Keratinocyte (primary cell): ENCODE measurements around the gene MYO16. TPM values are rescaled to one million over a fixed set of nuclear protein-coding genes. Genes with fewer than 3 reads are reported as not detected.

Experiments
- DNase-seq: peaks from one replicate; pipeline ENCODE4 v3.0.0-alpha.2; 2011; ENCODE audit warnings: low read depth, missing footprints, low spot score
- FAIRE-seq: peaks from 2 replicates; lab custom pipeline; 2011; peaks lifted over from hg19 to GRCh38; lab: Jason Lieb, UNC
- H2AFZ ChIP-seq: 2 replicates; pipeline ENCODE4 v1.6.0; 2012; ENCODE audit warnings: low read length, control low read depth, inconsistent platforms; ENCODE audit not compliant: control insufficient read depth
- H3K27ac ChIP-seq: 2 replicates; pipeline ENCODE4 v1.5.1; 2011; ENCODE audit warnings: low read length; ENCODE audit not compliant: control insufficient read depth, insufficient read depth
- H3K27me3 ChIP-seq: 3 replicates; pipeline ENCODE4 v1.6.0; 2011; ENCODE audit warnings: low read length; ENCODE audit not compliant: control insufficient read depth, insufficient read depth; ENCODE audit errors: extremely low read depth
- H3K36me3 ChIP-seq, 2 experiments: 2 replicates in 1 of 2; 3 replicates in 1 of 2; pipeline ENCODE4 v1.5.1; 2011; ENCODE audit warnings: low read length in 2 of 2, mild to moderate bottlenecking in 1 of 2; ENCODE audit not compliant: control insufficient read depth in 2 of 2, insufficient read depth in 2 of 2; ENCODE audit errors: extremely low read depth in 1 of 2
- H3K4me1 ChIP-seq: 3 replicates; pipeline ENCODE4 v1.5.1; 2011; ENCODE audit warnings: low read length; ENCODE audit not compliant: control insufficient read depth, insufficient read depth; ENCODE audit errors: extremely low read depth
- H3K4me2 ChIP-seq: 3 replicates; pipeline ENCODE4 v1.6.0; 2011; ENCODE audit warnings: low read depth, low read length; ENCODE audit not compliant: control insufficient read depth, insufficient read depth; ENCODE audit errors: extremely low read depth
- H3K4me3 ChIP-seq, 3 experiments: fragments of 200-600 bp in 1 of 3; sonication (generic) in 1 of 3; 2 replicates in 2 of 3; 3 replicates in 1 of 3; pipeline ENCODE4 v1.5.1; 2011 to 2016; ENCODE audit warnings: low read length in 3 of 3, mild to moderate bottlenecking in 3 of 3, control low read depth in 2 of 3, inconsistent platforms in 1 of 3, low read depth in 1 of 3, mixed read lengths in 1 of 3, mixed run types in 1 of 3, moderate library complexity in 1 of 3; ENCODE audit not compliant: control insufficient read depth in 2 of 3, insufficient read depth in 2 of 3; ENCODE audit errors: extremely low read depth in 1 of 3
- H3K79me2 ChIP-seq: 2 replicates; pipeline ENCODE4 v1.6.0; 2012; ENCODE audit warnings: low read length; ENCODE audit not compliant: control insufficient read depth, insufficient read depth
- H3K9ac ChIP-seq: 3 replicates; pipeline ENCODE4 v1.6.0; 2011; ENCODE audit warnings: low read length; ENCODE audit not compliant: control insufficient read depth, insufficient read depth; ENCODE audit errors: extremely low read depth
- H3K9me1 ChIP-seq: 3 replicates; pipeline ENCODE4 v1.6.0; 2011; ENCODE audit warnings: low read length; ENCODE audit not compliant: control insufficient read depth, insufficient read depth; ENCODE audit errors: extremely low read depth
- H3K9me3 ChIP-seq: 2 replicates; pipeline ENCODE4 v1.5.1; 2012; ENCODE audit warnings: low read depth, low read length; ENCODE audit not compliant: control insufficient read depth
- H4K20me1 ChIP-seq: 3 replicates; pipeline ENCODE4 v1.6.0; 2011; ENCODE audit warnings: low read length; ENCODE audit not compliant: control insufficient read depth, insufficient read depth; ENCODE audit errors: extremely low read depth
- EZH2 ChIP-seq: IDR thresholded peaks from one replicate; pipeline ENCODE4 v1.6.1; 2012; ENCODE audit warnings: inconsistent platforms, mild to moderate bottlenecking, low read length, moderate library complexity
- dilution Hi-C: fragments of 300-500 bp; cut with MboI; formaldehyde crosslinking; loops from one replicate; pipeline ENCODE4 v1.7.0; 2020; ENCODE audit warnings: low sequenced_read_pairs; ENCODE audit not compliant: extremely low pct_ligation_motif_present
- polyA plus RNA-seq, 5 experiments: library from polyadenylated mRNA; depleted of rRNA in 3 of 5; stranded (reverse) in 3 of 5; stranded (forward) in 1 of 5; unstranded in 1 of 5; fragments of >200 nt; gene quantifications; 1 replicate in 1 of 5; 2 replicates in 3 of 5; 3 replicates in 1 of 5; pipeline versions ENCODE4 v1.2.1 to v1.2.3, GENCODE V29; 2011 to 2012; ENCODE audit warnings: missing spikeins in 2 of 5, low read depth in 1 of 5, low replicate concordance in 1 of 5
- TF ChIP-seq, protein P1 (sequence below), 3 experiments: IDR thresholded peaks in 1 of 3; conservative IDR thresholded peaks in 1 of 3; optimal IDR thresholded peaks in 1 of 3; 2 replicates in 2 of 3; 3 replicates in 1 of 3; pipeline versions ENCODE3 to v1.5.1; 2011; ENCODE audit warnings: low read length in 3 of 3, mild to moderate bottlenecking in 3 of 3, moderate library complexity in 2 of 3, control low read depth in 1 of 3, inconsistent platforms in 1 of 3; ENCODE audit not compliant: insufficient read depth in 2 of 3; ENCODE audit errors: extremely low read depth in 1 of 3

MYO16 gene
- polyA plus RNA-seq, 1 donor (not counting 4 experiments of a cell fraction or from before 2014, with no cell fraction given): 0.08 TPM

DNA sequence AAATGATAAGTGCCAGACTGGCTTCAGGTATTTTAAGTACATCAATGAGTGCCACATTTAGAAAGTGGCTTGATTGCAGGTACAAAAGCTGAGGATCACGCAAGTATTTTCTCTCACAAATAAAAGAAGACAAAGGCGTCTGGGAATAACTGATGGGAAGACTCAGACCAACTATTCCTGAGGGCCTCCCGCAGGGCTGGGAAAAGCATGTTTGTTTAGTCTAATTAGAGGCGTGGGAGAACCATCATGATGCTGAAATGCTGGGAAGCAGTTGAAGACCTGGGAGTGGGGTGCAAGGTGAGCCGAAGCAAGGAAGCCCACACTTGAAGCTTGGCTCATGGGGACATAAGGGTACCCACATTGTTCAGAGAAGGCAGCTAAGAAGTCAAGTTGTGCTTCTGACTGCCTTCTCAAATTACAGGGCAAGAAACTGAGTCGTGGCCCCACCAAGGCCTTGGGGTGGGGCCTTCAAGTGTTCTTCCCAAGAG lies 536.0 kb downstream of the MYO16 start:
- FAIRE-seq: no peak

DNA sequence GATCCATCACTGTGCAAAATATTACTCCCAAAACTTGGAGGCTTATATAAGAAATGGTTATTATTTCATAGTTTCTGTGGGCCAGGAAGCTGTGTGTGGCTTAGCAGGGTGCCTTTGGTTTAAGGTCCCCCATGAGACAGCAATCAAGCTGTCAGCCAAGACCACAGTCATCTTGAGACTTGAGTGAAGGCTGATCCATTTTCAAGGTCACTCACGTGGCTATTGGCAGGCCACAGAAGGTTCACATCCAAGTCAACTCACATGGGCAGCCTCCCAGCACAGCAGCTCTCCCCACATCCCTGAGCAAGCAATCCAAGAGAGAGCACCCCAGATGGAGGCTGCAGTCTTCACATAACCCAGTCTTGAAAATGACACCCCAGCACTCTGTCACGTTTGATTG lies 537.4 kb downstream of the MYO16 start:
- Histone ChIP-seq H3K9me3 (no peaks in the 10 kb centered on the region), H3K27me3 (no peaks in the 10 kb centered on the region), H3K4me3 (no peak overlapping the region), H3K4me2 (no peak overlapping the region), H3K4me1 (peaks cover 13% of the 10 kb centered on the region), H3K9me1 (no peaks in the 10 kb centered on the region), H3K27ac (no peak overlapping the region), H3K79me2 (no peaks in the 10 kb centered on the region), H4K20me1 (no peaks in the 10 kb centered on the region), H3K36me3 (no peaks in the 10 kb centered on the region), H2AFZ (no peak overlapping the region), H3K9ac (no peak overlapping the region)
- FAIRE-seq (no peak), DNase-seq (no peak)
- dilution Hi-C loops: no loop called here
- TF ChIP-seq, protein P1, sequence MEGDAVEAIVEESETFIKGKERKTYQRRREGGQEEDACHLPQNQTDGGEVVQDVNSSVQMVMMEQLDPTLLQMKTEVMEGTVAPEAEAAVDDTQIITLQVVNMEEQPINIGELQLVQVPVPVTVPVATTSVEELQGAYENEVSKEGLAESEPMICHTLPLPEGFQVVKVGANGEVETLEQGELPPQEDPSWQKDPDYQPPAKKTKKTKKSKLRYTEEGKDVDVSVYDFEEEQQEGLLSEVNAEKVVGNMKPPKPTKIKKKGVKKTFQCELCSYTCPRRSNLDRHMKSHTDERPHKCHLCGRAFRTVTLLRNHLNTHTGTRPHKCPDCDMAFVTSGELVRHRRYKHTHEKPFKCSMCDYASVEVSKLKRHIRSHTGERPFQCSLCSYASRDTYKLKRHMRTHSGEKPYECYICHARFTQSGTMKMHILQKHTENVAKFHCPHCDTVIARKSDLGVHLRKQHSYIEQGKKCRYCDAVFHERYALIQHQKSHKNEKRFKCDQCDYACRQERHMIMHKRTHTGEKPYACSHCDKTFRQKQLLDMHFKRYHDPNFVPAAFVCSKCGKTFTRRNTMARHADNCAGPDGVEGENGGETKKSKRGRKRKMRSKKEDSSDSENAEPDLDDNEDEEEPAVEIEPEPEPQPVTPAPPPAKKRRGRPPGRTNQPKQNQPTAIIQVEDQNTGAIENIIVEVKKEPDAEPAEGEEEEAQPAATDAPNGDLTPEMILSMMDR (optimal IDR thresholded peaks at IDR 0.05 in 1 of 3, IDR thresholded peaks at IDR 0.05 in 1 of 3, conservative IDR thresholded peaks at IDR 0.05 in 1 of 3; ENCODE audit: extremely low read depth in 1 of 3, insufficient read depth in 2 of 3, low read length in 3 of 3): no peak
- no peak for TF ChIP-seq EZH2

More for the DNA sequence above, 536.0 kb downstream of the MYO16 start:
- Histone ChIP-seq H3K79me2 (no peaks in the 10 kb centered on the region), H3K27me3 (no peaks in the 10 kb centered on the region), H3K4me1 (peaks cover 26% of the 10 kb centered on the region), H3K9me1 (no peaks in the 10 kb centered on the region), H3K36me3 (no peaks in the 10 kb centered on the region), H3K4me3 (no peak overlapping the region), H2AFZ (no peak overlapping the region), H3K27ac (no peak overlapping the region), H3K9me3 (no peaks in the 10 kb centered on the region), H3K9ac (no peak overlapping the region), H4K20me1 (no peaks in the 10 kb centered on the region), H3K4me2 (no peak overlapping the region)
- DNase-seq: no peak
- TF ChIP-seq EZH2: no peak
- dilution Hi-C loops: no loop called here

DNA sequence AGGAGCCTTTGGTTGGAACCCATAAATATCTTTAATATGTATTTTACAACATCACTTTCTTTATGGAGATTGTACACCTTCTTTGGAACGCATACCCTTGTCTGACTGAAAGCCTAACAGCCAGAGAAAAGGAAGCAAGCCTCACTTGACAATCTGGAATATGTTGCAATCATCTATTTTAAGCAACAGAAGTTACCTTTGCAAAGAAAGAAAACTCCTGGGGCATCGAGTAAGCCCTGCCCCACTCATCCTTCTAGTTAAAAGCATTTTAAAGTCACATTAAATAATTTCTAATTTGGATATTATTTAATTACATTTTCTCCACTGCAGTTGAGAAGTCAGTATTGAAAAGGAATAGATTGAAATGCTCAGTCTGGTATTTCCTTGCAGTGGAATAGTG lies 542.7 kb downstream of the MYO16 start:
- Histone ChIP-seq H3K36me3 (no peaks in the 10 kb centered on the region), H2AFZ (no peak overlapping the region), H3K4me1 (no peaks in the 10 kb centered on the region), H3K9me3 (no peaks in the 10 kb centered on the region), H3K4me3 (no peak overlapping the region), H3K27ac (no peak overlapping the region), H4K20me1 (no peaks in the 10 kb centered on the region), H3K9me1 (no peaks in the 10 kb centered on the region), H3K27me3 (no peaks in the 10 kb centered on the region), H3K9ac (no peak overlapping the region), H3K4me2 (no peak overlapping the region), H3K79me2 (no peaks in the 10 kb centered on the region)
- dilution Hi-C loops: no loop called here
- DNase-seq (no peak), FAIRE-seq (no peak)
- TF ChIP-seq, protein P1 (optimal IDR thresholded peaks at IDR 0.05 in 1 of 3, IDR thresholded peaks at IDR 0.05 in 1 of 3, conservative IDR thresholded peaks at IDR 0.05 in 1 of 3; ENCODE audit: extremely low read depth in 1 of 3, insufficient read depth in 2 of 3, low read length in 3 of 3): no peak
- TF ChIP-seq EZH2: no peak
